HG02973 (cell line): ENCODE results near the gene TEX52.
"Not testable (repeated sequence)": the region's sequence is repeated elsewhere in the genome, so short reads cannot be mapped to it uniquely, and the experiment has no call there.

Experiments
- ATAC-seq: cut with Tn5 transposase; IDR thresholded peaks from one replicate; pipeline ENCODE4 v1.9.1; 2021; ENCODE audit warnings: moderate library complexity; ENCODE audit not compliant: unreplicated experiment

TEX52 gene

DNA sequence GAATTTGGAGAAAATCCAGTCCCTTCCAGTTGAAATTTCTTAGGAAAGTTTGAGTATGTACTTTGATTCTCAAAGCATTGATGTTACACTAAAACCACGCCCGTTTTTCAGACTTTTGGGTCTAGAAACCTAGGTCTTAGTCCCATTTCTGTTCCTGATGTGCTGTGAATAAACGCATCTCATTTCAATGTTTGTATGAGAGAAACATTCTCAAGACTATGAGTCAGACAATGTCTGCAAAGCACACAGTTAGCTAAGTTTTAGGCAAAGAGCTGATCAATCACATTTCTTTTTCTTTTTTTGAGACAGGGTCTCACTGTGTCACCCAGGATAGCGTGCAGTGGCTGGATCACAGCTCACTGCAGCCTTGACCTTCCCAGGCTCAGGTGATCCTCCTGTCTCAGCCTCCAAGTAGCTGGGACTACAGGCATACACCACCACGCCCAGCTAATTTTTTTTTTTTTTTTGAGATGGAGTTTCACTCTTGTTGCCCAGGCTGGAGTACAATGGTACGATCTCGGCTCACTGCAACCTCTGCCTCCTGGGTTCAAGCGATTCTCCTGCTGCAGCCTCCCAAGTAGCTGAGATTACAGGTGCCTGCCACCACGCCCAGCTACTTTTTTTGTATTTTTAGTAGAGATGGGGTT is 12.3 kb upstream of the TEX52 start:
- ATAC-seq = not testable (repeated sequence)

DNA sequence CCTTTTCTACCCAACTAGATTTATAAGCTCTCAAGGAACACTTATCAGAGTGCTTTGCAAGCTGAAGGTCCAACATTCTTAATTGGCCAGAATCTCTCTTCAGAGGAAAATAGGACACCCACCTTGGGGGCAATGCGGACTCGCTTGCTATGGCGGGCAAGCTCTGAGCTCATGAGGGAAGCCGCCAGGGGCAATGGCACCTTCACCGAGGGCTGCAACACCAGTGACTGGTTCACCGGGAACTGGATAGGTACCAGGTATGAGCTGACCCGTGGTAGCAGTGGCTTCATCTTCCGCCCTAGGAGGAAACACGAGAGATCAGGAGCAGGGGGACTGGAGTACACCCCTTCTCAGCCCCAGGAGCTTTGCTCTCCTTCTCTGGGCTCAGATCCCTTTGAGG is 7.4 kb upstream of the TEX52 start:
- no peak for ATAC-seq

DNA sequence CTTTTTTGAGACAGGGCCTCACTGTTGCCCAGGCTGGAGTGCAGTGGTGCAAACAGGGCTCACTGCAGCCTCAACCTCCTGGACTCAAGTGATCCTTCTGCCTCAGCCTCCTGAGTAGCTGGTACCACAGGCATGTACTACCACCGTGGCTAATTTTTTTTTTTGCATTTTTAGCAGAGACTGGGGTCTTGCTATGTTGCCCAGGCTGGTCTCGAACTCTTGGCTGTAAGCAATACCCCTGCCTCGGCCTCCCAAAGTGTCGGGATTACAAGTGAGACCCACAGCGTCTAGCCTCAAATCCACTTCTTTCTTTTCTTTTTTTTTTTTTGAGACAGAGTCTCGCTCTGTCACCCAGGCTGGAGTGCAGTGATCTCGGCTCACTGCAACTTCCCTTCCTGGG is 6.6 kb upstream of the TEX52 start:
- not testable (repeated sequence) for ATAC-seq

DNA sequence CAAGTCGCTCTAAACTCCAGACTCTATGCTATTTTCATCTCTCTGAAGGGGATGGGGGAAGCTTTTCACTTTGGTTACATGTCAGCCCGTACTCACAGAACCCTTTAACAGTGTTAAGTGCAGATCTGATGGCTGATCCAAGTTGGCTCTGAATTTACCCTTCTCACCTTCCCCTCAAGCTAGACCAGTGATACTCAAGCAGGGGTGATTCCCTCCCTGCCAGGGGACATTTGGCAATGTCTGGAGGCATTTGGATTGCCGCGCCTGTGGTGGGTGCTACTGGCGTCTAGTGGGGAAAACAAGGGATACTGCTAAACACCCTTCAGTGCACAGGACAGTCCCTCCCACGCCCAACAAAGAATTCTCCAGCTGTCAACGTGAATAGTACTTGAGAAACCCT is 6.0 kb upstream of the TEX52 start:
- no peak for ATAC-seq

DNA sequence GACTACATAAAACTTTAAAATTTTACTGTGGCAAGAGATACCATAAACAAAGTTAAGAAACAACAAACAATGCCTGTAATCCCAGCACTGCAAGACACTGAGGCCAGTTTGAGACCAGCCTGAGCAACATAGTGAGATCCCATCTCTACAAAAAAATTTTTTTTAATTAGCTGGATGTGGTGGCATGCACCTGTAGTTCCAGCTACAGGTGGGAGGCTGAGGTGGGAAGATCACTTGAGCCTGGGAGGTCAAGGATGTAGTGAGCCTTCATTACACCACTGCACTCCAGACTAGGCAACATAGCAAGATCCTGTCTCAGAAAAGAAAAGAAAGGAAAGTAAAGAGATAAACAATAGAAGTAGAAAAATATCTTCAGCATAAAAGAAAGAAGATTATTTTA is 3.3 kb upstream of the TEX52 start:
- ATAC-seq = no peak

DNA sequence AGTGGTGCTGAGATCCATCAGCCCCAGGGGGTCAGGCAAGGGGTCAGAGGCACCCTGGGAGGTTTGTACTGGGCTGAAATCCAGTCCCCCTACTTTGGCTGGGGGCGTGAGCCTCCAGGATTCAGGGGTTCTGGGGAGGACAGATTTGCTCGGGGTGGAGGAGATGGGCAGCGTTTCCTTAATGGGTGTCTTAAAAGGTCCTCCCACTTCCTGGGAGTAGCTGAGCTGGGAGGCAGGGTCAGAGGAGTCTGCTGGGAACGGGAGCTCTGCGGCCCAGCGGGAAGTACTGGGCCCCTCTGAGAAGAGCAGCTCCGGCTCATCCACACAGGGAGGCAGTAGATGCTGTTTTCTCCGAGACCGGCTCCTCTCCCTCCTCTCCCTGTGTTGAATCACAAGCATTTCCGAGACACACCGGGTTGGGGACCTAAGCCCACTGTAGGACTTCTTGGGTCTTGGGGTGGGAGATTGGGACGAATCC is 2.1 kb upstream of the TEX52 start:
- ATAC-seq = no peak

DNA sequence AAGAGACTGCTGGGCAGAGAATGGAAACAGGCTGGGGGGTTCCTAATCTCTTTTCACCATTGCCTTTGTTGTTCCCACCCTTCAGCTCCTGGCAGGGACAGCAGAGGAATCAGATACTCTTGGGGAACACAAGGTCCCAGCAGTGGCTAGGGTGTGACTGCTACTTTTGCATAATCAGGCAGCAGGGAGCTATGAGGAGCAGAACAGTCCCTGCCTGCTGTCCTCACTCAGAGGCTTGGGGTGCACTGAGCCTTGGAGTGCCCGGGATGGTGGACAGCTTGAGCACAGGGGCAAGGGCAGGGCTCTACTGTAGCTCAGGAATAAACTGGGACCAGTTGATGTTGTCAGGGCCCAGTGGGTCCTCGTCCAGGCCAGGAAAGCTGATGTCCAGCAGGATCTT is 1.5 kb upstream of the TEX52 start:
- ATAC-seq = no peak

DNA sequence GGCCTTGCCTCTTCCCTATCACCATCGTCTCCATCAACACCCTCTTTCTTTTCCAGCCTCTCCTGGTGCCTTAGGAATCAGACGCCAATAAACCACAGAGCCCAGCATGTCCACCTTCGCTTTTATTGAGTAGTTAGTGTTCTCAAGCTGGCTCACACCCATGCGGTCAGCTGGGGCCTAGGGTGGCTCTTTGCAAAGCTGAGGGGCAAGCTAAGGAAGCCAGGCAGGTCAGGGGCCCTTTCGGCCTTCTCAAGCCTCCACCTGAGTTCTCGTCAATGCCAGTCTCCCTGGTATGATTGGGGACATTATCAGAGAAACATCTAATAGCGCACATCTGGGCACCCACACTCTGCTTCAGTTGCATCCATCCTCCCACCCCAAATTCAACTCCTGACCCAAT is 737 bp upstream of the TEX52 start:
- no peak for ATAC-seq

DNA sequence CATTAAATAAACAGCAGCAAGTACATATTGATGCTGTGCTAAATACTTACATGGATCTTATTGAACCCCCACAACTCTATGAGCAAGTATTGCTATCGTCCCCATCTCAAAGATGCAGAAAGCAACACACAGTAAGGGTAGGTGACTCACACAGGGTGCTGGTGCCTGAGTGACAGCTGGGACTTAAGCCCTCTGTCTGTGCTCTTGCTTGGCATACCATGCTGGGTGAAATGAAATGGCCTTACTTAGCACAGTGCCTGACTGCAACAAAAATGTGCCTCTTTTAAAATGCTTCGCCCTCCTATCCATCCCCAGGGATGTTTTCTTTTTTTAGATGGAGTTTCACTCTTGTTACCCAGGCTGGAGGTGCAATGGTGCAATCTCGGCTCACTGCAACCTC is 788 bp downstream of the TEX52 start:
- no peak for ATAC-seq

DNA sequence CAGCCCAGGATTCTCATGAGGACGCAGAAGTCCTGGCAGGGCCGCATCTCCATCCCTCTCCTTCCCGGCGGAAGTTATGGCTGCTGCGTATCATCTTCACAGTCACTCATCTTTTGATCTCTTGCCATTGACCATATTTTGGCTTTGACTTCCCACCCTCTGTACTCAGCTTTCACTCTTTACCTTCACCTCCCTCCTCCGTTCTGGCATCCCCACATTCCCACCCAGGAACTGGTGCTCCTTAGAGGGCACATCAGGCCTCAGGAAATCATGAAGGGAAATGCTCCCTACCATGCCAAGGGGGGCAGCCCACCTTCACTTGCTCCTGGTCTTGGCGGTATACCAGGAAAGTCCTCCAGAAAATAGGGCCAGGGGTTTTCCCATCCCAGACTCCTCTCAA is 1.3 kb downstream of the TEX52 start:
- no peak for ATAC-seq

DNA sequence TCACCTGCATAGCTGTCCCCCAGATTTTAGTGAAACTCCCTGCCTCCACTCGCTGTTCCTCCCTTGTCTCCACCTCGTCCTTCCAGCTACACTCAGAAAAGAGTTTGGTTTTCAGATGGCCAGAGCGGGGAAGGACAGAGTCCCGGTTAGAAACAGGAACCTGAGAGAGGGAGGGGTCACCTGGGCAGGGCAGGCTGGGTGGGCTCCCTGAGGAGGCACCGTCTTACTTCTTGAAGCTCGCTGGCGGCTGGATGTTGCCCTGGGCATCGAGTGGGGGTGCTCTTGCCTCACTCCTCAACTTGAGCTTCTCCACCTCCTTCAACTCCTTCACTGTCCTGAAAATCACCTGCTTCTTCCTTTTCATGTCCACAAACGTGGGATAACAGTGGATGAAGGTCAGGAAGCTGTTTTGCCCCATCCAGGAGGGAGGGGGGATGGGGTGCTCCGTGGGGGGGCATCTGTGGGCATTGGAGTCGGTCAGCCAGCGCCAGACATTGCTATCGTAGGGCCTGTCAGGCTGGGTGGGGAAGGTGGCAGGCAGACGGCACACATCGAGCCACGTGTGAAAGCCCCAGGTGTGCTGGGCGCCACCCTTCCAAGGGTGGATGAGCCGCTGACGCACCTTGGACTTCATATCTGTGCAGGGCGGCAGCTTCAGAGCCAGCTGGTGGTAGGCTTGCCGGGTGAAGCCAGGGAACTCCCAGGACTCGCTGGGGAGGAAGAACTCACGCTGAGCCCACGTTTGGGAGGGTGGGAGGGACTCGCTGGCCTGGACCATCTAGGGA is 2.0 kb downstream of the TEX52 start:
- no peak for ATAC-seq

DNA sequence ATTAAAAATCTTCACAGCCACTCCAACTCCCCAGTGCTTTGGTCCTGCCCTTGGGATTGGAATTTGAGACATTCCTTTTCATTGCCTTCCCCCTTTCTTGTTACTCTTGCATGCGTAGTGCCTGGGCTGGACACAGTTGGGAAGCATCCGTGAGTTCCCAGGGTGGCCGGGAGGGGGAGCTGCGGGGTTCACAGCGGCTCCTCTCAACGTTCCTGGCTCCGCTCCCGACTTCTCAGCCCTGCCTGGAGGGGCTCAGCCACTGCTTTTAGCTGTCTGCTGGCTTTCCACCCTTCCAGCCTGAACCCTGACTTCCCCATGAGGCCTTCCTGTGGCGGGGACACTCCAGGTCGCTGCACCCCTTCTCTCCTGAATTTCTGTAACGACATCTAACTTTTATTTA is 3.2 kb downstream of the TEX52 start:
- ATAC-seq = no peak

DNA sequence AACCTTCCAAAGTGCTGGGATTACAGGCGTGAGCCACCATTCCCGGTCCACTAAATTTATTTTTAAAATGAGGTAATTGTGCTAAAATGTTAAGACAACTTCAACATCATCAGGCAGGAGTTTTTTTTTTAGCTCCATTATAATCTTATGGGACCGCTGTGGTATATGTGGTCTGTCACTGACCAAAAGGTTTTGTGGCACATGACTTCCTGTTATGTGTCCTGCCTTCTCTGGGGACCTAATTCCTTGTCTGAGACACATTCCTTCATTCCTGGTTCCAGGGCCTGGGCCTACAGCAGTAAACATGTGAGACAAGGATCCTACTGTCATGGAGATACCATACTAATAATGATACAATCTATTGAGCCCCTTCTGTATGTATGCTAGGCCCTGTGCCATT is 4.9 kb downstream of the TEX52 start:
- ATAC-seq = no peak

DNA sequence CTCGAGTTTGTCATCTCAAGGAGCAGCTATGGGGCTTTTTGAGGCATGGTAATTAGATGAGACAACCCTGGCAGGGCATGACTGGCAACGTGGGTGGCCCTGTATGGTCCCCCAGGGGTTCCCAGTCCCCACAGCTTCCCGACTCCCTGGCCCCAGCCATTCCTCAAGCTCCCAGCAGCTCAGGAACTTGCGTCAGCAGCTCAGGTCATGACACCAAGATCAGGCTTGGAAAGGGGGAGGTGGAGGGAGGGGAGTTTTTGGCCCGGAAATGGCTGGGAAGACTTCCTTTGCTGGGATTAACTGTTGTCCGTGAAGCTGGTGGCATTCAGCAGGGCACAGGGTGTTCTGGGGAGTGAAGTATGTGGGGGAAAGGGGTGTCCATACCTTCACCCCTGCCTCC is 11.6 kb downstream of the TEX52 start:
- ATAC-seq = no peak

DNA sequence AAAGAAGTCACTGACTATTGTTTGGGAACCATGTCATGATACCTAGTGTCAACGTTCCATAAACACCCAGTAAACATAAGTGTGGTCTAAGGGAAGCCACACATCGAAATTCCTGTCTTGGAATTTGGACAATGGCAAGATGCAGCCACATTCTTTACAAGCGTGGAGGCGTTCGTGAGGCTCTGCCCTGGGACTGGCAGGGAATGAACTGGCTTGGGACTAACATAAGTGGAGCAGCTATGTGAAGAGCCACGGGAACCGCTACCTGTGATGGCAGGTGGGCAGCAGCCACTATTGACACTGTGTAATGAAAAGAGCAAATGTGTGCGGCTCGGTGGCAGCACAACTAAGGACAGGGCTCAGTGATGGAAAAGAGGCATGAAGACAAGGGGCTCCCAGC is 12.1 kb downstream of the TEX52 start:
- ATAC-seq = no peak

DNA sequence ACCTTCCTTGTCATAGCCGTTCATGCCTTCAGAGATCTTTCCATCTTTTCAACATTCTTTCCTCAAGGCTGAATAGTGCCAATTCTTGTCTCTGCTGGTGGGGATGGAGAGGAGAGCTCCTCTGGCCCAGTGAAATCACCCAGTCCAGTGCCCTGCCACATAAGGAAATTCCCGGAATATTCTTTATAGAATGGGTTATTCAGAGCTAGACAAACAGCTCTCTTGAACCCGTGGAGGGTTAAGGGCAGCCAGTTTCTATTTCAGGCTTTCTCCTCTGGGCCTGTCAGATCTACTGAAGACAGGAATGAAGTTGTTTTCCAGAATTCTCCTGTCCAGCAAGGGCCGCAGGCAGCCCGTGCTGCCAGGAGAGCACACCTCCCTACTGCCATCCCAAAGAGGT is 13.9 kb downstream of the TEX52 start:
- no peak for ATAC-seq

DNA sequence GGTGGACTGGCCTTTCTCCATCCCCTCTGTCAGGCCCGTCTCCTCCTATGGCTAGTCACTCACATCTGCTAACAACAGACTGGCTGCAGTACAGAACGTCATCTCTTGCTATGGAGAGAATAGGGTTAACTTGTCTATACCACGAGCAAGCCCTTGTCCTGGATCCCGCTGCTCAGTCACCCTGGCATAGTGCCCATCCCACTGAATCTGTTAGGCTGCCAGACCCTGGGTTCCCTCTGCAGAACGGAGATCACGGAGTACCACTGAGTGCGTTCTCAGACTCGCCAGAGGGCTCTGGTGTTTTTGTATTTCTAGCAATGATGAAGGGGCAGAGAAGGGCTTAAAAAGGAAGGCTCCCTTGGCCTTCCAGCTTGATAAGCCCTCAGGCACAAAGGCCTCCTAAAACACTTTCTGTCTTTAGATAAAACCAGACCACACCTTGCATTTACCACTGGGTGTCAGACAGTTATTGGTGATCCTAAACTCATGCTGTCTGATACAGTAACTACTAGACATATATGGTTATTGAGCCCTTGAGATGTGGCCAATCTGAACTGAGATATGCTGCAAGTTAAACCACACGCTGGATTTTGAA is 15.7 kb downstream of the TEX52 start:
- no peak for ATAC-seq

DNA sequence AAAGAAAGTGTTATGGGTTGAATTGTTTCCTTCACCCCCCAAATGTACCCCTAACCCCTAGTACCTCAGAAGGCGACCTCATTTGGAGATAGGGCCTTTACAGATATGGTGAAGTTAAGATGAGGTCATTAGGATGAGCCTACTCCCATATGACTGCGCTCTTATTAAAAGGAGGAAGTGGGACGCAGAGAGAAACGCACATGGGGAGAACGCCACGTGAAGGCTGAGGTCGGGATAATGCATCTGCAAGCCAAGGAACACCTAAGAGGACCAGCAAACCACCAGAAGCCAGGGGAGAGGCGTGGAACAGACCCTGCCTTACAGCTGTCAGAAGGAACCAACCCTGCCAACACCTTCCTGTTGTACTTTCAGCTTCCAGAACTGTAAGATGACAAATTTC is 20.3 kb downstream of the TEX52 start:
- no peak for ATAC-seq

DNA sequence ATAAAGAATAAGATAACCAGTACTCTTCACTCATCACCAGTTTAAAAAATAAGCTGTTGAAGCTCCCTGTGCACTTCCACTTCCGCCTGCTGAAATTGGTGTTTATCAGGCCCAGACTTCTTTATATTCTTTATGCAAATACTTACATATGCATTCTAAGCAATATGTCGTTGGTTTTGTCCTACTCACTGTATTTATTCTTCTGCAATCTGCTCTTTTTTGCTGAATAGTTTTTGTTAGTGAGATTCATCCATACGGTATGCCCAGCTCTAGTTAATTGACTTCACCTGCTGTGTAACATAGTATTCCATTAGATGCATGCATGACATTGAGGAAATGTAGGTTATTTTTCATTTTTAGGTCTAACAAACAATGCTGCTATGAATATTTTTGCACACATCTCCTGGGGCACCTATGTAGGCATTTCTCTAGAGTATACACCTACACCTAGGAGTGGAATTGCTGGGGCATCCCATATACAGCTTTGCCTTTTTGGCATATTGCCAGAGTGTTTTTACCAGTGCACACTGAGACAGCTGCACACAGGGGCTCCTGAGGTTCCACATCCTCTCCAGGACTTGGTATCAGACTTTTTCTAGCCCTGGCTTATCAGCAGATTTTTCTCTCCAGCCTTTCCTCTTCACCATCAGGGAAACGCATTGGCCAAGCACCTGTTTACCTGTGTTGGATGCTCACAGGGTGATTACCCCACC is 21.0 kb downstream of the TEX52 start:
- no peak for ATAC-seq

DNA sequence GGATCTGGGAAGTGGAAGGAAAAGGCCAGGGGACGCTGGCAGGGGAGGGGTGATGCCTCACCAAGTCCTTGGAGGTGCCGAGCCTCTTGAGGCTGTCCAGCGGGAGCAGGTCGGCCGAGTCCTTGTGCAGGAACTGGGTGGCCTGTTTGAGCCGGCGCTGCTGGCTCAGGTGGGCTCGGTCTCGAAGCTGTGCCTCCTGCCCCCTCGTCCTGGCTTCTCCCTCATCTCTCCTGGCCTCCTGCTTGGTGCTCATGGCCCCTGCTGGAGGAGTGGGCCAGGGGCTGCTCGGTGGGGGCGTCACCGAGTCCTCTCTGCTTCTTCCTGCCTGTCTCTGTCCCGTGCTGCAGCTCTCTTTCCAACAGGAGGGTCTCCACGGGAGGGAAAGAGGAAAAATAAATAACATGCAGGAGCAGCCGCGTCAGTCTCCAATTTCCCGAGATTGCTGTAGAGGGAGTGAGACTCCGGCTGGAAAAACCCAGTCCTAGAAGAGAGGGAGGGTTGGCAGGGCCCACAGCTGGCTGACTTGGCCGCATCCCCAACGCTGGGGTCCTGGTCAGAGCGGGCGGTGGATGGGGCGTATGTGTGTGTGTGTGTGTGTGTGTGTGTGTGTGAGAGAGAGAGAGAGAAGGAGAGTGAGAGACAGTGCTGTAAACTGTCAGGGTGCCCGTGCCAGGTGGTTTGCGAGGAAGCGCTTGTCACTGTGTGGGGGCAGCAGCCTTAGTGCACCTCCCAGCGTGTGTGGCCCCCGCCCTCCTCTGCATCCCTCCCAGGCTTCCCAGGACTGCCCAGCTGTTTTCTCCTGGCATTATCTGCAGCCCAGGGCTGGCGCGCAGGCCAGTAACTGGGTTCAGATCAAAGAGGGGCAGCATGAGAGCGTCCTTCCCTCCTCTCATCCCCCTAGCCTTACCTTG is 22.0 kb downstream of the TEX52 start, which contains the start of gene NRIP2:
TSS of gene NRIP2 (minus strand) at position 455 of the 911 bp plus-strand sequence. CDS start at position 403, 52 bp downstream.
- ATAC-seq = no peak
